SK-N-SH treated with all-trans-retinoic acid at 6 μM for 48 hours (cell line): Measurements from ENCODE around the gene STK17B.

ENCODE experiments used
- ATAC-seq: fragments of 200-7000 bp; cut with Tn5 transposase; 3 replicates; pipeline ENCODE4 v1.9.1; 2020; ENCODE audit warnings: mild to moderate bottlenecking, moderate library complexity
- ARNTL ChIP-seq: fragments of 450-650 bp; formaldehyde crosslinking; IDR thresholded peaks from 2 replicates; pipeline ENCODE4 v1.5.0; 2020; ENCODE audit warnings: low read depth, mild to moderate bottlenecking, moderate library complexity, borderline replicate concordance
- CSDC2 ChIP-seq: fragments of 250-450 bp; sonication (Bioruptor Pico); IDR thresholded peaks from 2 replicates; pipeline ENCODE4 v1.5.0; 2020; ENCODE audit warnings: mild to moderate bottlenecking, moderate library complexity
- ESRRG ChIP-seq: fragments of 250-450 bp; sonication (Bioruptor Pico); IDR thresholded peaks from 2 replicates; pipeline ENCODE4 v1.6.1; 2021; ENCODE audit warnings: mild to moderate bottlenecking
- GLIS3 ChIP-seq: fragments of 250-450 bp; sonication (Bioruptor Pico); IDR thresholded peaks from 2 replicates; pipeline ENCODE4 v1.5.0; 2020; ENCODE audit warnings: mild to moderate bottlenecking, moderate library complexity
- ISL1 ChIP-seq: fragments of 250-450 bp; sonication (Bioruptor Pico); IDR thresholded peaks from 2 replicates; pipeline ENCODE4 v2.1.2; 2022; ENCODE audit warnings: mild to moderate bottlenecking, moderate library complexity
- OSR1 ChIP-seq: fragments of 250-450 bp; sonication (Bioruptor Pico); IDR thresholded peaks from 2 replicates; pipeline ENCODE4 v1.8.0; 2022; ENCODE audit warnings: moderate library complexity, mild to moderate bottlenecking, inconsistent platforms
- PATZ1 ChIP-seq: fragments of 250-450 bp; sonication (Bioruptor Pico); IDR thresholded peaks from 2 replicates; pipeline ENCODE4 v1.8.0; 2020; ENCODE audit warnings: mild to moderate bottlenecking, moderate library complexity, borderline replicate concordance
- PPARA ChIP-seq: fragments of 250-450 bp; sonication (Bioruptor Pico); IDR thresholded peaks from 2 replicates; pipeline ENCODE4 v1.5.0; 2020; ENCODE audit warnings: mild to moderate bottlenecking, borderline replicate concordance
- ZC3H10 ChIP-seq: fragments of 250-450 bp; sonication (Bioruptor Pico); IDR thresholded peaks from 2 replicates; pipeline ENCODE4 v1.5.1; 2021; ENCODE audit warnings: mild to moderate bottlenecking, moderate library complexity
- ZFP3 ChIP-seq: fragments of 250-450 bp; sonication (Bioruptor Pico); IDR thresholded peaks from 2 replicates; pipeline ENCODE4 v1.5.0; 2020; ENCODE audit warnings: mild to moderate bottlenecking, moderate library complexity
- ZFP30 ChIP-seq: fragments of 450-650 bp; formaldehyde crosslinking; IDR thresholded peaks from 2 replicates; pipeline ENCODE4 v1.5.0; 2022; ENCODE audit warnings: mild to moderate bottlenecking, moderate library complexity
- ZNF70 ChIP-seq: fragments of 450-650 bp; formaldehyde crosslinking; IDR thresholded peaks from 2 replicates; pipeline ENCODE4 v1.5.0; 2020; ENCODE audit warnings: mild to moderate bottlenecking, moderate library complexity
- ZNF8 ChIP-seq: fragments of 450-650 bp; formaldehyde crosslinking; IDR thresholded peaks from 2 replicates; pipeline ENCODE4 v1.5.0; 2020; ENCODE audit warnings: mild to moderate bottlenecking, moderate library complexity
- TF ChIP-seq, protein P1 (sequence below): fragments of 250-450 bp; sonication (Bioruptor Pico); IDR thresholded peaks from 2 replicates; pipeline ENCODE4 v1.5.1; 2020; ENCODE audit warnings: low read depth, mild to moderate bottlenecking, moderate library complexity
- TF ChIP-seq, protein P2 (sequence below): fragments of 250-450 bp; sonication (Bioruptor Pico); IDR thresholded peaks from 2 replicates; pipeline ENCODE4 v1.5.0; 2020; ENCODE audit warnings: mild to moderate bottlenecking, moderate library complexity

The STK17B gene

GRCh38 chr2:196117214-196117705 is 54.1 kb downstream of the STK17B start (continued):
- TF ChIP-seq ZC3H10 (CRISPR knock-in tag) = no peak
- no peak for TF ChIP-seq ESRRG (CRISPR knock-in tag)

DNA sequence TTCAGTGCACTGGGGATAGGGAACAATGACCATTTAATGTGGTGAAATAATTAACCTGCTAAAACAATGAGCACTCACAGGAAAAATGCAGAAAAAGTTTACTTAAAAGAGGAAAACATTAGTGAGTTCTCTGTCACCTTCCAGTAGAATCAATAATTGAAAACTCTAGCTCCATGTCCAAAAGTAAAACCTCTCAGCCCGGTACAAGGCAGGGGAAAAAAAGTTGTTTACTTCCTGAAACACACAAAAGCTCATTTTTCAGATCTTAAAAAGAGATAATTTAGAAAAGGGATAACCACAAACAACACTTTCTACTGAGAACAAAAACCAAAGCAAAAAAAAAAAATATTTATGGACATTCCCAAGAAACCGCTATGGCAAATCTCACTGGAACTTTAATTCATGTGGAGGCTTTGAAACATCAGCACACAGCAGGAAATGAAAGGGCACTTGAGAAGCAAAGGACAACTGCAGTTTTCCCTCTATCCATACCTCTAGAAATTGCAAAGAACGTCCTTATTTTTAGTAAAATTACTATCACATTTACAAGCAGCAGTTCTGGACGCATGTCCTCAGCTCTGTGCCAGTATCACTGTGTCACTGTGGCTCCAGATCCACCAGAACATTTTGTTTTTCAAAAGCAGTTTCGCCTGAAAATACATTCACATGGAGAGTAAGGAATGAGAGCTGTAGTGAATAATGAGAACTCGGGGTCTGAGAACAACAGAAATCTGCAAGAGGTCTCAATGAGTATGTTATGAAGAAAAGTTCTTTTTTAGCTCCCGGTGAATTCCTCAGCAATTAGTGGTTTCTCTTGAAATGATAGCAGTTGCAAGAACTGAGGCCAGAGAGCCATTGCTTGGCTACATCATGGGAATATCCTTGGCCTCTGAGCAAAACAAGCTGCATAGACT is 58.1 kb downstream of the STK17B start:
- TF ChIP-seq CSDC2 (CRISPR knock-in tag) = no peak
- TF ChIP-seq GLIS3 (CRISPR knock-in tag) = no peak
- TF ChIP-seq, protein P1, sequence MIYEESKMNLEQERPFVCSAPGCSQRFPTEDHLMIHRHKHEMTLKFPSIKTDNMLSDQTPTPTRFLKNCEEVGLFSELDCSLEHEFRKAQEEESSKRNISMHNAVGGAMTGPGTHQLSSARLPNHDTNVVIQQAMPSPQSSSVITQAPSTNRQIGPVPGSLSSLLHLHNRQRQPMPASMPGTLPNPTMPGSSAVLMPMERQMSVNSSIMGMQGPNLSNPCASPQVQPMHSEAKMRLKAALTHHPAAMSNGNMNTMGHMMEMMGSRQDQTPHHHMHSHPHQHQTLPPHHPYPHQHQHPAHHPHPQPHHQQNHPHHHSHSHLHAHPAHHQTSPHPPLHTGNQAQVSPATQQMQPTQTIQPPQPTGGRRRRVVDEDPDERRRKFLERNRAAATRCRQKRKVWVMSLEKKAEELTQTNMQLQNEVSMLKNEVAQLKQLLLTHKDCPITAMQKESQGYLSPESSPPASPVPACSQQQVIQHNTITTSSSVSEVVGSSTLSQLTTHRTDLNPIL = no peak
- peak; percentile 28; the same call in 2 of the 3 replicates for ATAC-seq

DNA sequence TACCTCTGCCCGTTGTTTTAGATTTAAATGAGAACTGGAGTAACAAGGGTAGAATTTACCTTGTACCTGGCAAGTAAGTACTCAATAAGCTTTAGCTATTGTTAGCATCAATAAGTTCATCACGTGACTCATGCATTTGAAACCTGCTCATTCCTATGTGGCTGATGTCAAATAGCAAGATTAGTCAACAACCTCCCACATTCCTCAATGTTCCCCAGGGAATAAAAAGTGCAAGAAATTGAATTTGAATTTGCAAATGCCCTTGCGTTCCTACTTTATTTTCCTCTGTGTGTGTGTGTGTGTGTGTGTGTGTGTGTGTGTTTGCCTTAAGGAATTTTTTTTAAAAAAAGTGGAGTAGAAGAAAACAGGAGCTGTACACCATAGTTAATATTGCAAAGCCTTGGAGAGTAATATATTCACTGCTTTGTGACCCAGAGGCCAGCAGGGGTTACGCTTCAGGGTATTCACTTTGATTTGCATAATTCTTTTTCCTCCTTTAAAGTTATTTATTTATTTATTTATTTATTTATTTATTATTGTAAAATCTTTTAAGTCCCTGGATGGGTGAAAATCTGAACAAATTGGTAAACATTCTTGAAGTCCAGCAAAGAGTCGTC is 58.9 kb downstream of the STK17B start:
- TF ChIP-seq ISL1 = peak; percentile 65; the same call in 1 of the 2 replicates
- TF ChIP-seq ZC3H10 (CRISPR knock-in tag) = no peak

GRCh38 chr2:196108604-196109003 is 62.8 kb downstream of the STK17B start:
- no peak for ATAC-seq
- TF ChIP-seq ZFP30 (CRISPR knock-in tag) (no peak), ZNF8 (CRISPR knock-in tag) (no peak), ZFP3 (CRISPR knock-in tag) (no peak), OSR1 (CRISPR knock-in tag) (no peak), PATZ1 (CRISPR knock-in tag) (no peak), CSDC2 (CRISPR knock-in tag) (no peak)

More for the DNA sequence above, 58.9 kb downstream of the STK17B start:
- ATAC-seq = no peak; the same call in 2 of the 3 replicates

GRCh38 chr2:196105951-196106350 is 65.4 kb downstream of the STK17B start:
- no peak for ATAC-seq
- TF ChIP-seq, protein P2, sequence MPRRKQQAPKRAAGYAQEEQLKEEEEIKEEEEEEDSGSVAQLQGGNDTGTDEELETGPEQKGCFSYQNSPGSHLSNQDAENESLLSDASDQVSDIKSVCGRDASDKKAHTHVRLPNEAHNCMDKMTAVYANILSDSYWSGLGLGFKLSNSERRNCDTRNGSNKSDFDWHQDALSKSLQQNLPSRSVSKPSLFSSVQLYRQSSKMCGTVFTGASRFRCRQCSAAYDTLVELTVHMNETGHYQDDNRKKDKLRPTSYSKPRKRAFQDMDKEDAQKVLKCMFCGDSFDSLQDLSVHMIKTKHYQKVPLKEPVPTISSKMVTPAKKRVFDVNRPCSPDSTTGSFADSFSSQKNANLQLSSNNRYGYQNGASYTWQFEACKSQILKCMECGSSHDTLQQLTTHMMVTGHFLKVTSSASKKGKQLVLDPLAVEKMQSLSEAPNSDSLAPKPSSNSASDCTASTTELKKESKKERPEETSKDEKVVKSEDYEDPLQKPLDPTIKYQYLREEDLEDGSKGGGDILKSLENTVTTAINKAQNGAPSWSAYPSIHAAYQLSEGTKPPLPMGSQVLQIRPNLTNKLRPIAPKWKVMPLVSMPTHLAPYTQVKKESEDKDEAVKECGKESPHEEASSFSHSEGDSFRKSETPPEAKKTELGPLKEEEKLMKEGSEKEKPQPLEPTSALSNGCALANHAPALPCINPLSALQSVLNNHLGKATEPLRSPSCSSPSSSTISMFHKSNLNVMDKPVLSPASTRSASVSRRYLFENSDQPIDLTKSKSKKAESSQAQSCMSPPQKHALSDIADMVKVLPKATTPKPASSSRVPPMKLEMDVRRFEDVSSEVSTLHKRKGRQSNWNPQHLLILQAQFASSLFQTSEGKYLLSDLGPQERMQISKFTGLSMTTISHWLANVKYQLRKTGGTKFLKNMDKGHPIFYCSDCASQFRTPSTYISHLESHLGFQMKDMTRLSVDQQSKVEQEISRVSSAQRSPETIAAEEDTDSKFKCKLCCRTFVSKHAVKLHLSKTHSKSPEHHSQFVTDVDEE = no peak
- no peak for TF ChIP-seq PPARA (CRISPR knock-in tag)
- TF ChIP-seq ZNF70 (CRISPR knock-in tag) = no peak
- TF ChIP-seq ISL1 = no peak
- no peak for TF ChIP-seq ESRRG (CRISPR knock-in tag)
- no peak for TF ChIP-seq ARNTL
- no peak for TF ChIP-seq OSR1 (CRISPR knock-in tag)
- TF ChIP-seq, protein P1 = no peak
- TF ChIP-seq PATZ1 (CRISPR knock-in tag) = no peak
- TF ChIP-seq ZFP30 (CRISPR knock-in tag) = no peak
- no peak for TF ChIP-seq CSDC2 (CRISPR knock-in tag)
